ENCODE measurements around the gene S100A13. TPM values are rescaled to one million over a fixed set of nuclear protein-coding genes. Genes with fewer than 3 reads are reported as not detected.
"Not testable (repeated sequence)": the region's sequence is repeated elsewhere in the genome, so short reads cannot be mapped to it uniquely, and the experiment has no call there.

Gene S100A13
- total RNA-seq, 1 experiment from 2014 or later: 55.0 TPM

- Histone ChIP-seq H3K27ac (ENCODE audit: insufficient read length, low read depth, low read length) (no peak overlapping the region), H3K9me3 (ENCODE audit: control insufficient read depth, low read depth, low read length) (no peaks in the 10 kb centered on the region), H2AFZ (ENCODE audit: low read length) (no peak overlapping the region), H3K9ac (ENCODE audit: extremely low read depth, insufficient read length, low read length) (no peak overlapping the region), H2AK5ac (ENCODE audit: insufficient read length, low read length) (no peak overlapping the region), H3K79me1 (ENCODE audit: insufficient read depth, low read depth, low read length, poor library complexity, severe bottlenecking) (no peaks in the 10 kb centered on the region), H2BK5ac (ENCODE audit: insufficient read length, low read length) (no peak overlapping the region), H3K4ac (ENCODE audit: low read depth, low read length) (no peak overlapping the region), H2BK15ac (ENCODE audit: low read depth, low read length) (no peak overlapping the region), H4K20me1 (ENCODE audit: control insufficient read depth, insufficient read depth, insufficient read length) (no peaks in the 10 kb centered on the region), H4K5ac (ENCODE audit: insufficient read length, low read depth, low read length) (no peak overlapping the region), H3K27me3 (ENCODE audit: insufficient read depth, low read length) (no peaks in the 10 kb centered on the region), H3K23ac (ENCODE audit: insufficient read length, low read depth, low read length) (no peak overlapping the region), H4K91ac (ENCODE audit: insufficient read length, low read depth, low read length) (no peak overlapping the region), H3K23me2 (ENCODE audit: insufficient read length, low read depth, low read length, poor library complexity, severe bottlenecking) (no peaks in the 10 kb centered on the region), H2BK20ac (ENCODE audit: low read depth, low read length, poor library complexity, severe bottlenecking) (no peak overlapping the region), H3K14ac (ENCODE audit: insufficient read depth, low read length) (no peak overlapping the region), H3K79me2 (ENCODE audit: insufficient read depth, low read length) (no peaks in the 10 kb centered on the region), H3K18ac (ENCODE audit: insufficient read length, low read depth, low read length) (no peak overlapping the region), H4K8ac (replicated peaks; ENCODE audit: insufficient read length, low read depth, low read length) (no peak overlapping the region), H3K4me2 (ENCODE audit: insufficient read depth, insufficient read length, low read length) (no peak overlapping the region), H3K56ac (ENCODE audit: insufficient read length, low read depth, low read length) (no peak overlapping the region), H2BK12ac (ENCODE audit: insufficient read length, low read depth, low read length) (no peak overlapping the region), H2BK120ac (ENCODE audit: low read depth, low read length, poor library complexity, severe bottlenecking) (no peak overlapping the region), H3T11ph (ENCODE audit: low read length) (no peak overlapping the region), H3K4me1 (ENCODE audit: insufficient read depth, low read length) (no peaks in the 10 kb centered on the region)
- H3K9me3 Mint-ChIP-seq: peaks cover 12 to 15% of the 10 kb centered on the region in 2 experiments; a peak in 4 of 5 replicates
- H3K36me3 Mint-ChIP-seq (ENCODE audit: insufficient read depth in 1 of 3, low read depth in 3 of 3): peaks cover 0 to 6% (median 0%) of the 10 kb centered on the region in 3 experiments; a peak in 2 of 7 replicates
- DNase-seq: no peak
- H3K27ac Mint-ChIP-seq: no peak overlapping the region; a peak in 1 of 7 replicates
- no peaks in the 10 kb centered on the region for H3K27me3 Mint-ChIP-seq (ENCODE audit: low read depth)
- no peak overlapping the region; a peak in 1 of 5 replicates for H3K4me3 Mint-ChIP-seq
- WGBS (ENCODE audit: extremely low coverage, insufficient read length, low lambda C conversion rate): no CpG with 5 or more reads among the region's 4 CpGs
- peaks cover 17 to 22% of the 10 kb centered on the region in 2 experiments for H3K4me1 Mint-ChIP-seq
- TF ChIP-seq CTCF (conservative IDR thresholded peaks at IDR 0.05): no peak
Measured at GRCh38 chr1:153577138-153577537, 50.2 kb downstream of the S100A13 start.

- H3K27ac ChIP-seq (ENCODE audit: insufficient read length, low read depth, low read length); H3K56ac ChIP-seq (ENCODE audit: insufficient read length, low read depth, low read length); H4K20me1 ChIP-seq (ENCODE audit: control insufficient read depth, insufficient read depth, insufficient read length); H3K23ac ChIP-seq (ENCODE audit: insufficient read length, low read depth, low read length); H3K36me3 Mint-ChIP-seq (ENCODE audit: insufficient read depth in 1 of 3, low read depth in 3 of 3); H3K27ac Mint-ChIP-seq; H2BK120ac ChIP-seq (ENCODE audit: low read depth, low read length, poor library complexity, severe bottlenecking); H3K4ac ChIP-seq (ENCODE audit: low read depth, low read length); H2BK12ac ChIP-seq (ENCODE audit: insufficient read length, low read depth, low read length); H3K27me3 ChIP-seq (ENCODE audit: insufficient read depth, low read length); H4K8ac ChIP-seq (replicated peaks; ENCODE audit: insufficient read length, low read depth, low read length); H3K4me1 ChIP-seq (ENCODE audit: insufficient read depth, low read length); H4K91ac ChIP-seq (ENCODE audit: insufficient read length, low read depth, low read length); DNase-seq; H2BK5ac ChIP-seq (ENCODE audit: insufficient read length, low read length); H3T11ph ChIP-seq (ENCODE audit: low read length); H3K9ac ChIP-seq (ENCODE audit: extremely low read depth, insufficient read length, low read length); H3K14ac ChIP-seq (ENCODE audit: insufficient read depth, low read length); H2AFZ ChIP-seq (ENCODE audit: low read length); H2BK20ac ChIP-seq (ENCODE audit: low read depth, low read length, poor library complexity, severe bottlenecking); H4K5ac ChIP-seq (ENCODE audit: insufficient read length, low read depth, low read length); H3K18ac ChIP-seq (ENCODE audit: insufficient read length, low read depth, low read length); H3K9me3 ChIP-seq (ENCODE audit: control insufficient read depth, low read depth, low read length); H3K4me3 Mint-ChIP-seq; H3K79me1 ChIP-seq (ENCODE audit: insufficient read depth, low read depth, low read length, poor library complexity, severe bottlenecking); H2AK5ac ChIP-seq (ENCODE audit: insufficient read length, low read length); H3K4me2 ChIP-seq (ENCODE audit: insufficient read depth, insufficient read length, low read length); H3K79me2 ChIP-seq (ENCODE audit: insufficient read depth, low read length); H3K23me2 ChIP-seq (ENCODE audit: insufficient read length, low read depth, low read length, poor library complexity, severe bottlenecking); H2BK15ac ChIP-seq (ENCODE audit: low read depth, low read length); H3K27me3 Mint-ChIP-seq (ENCODE audit: low read depth): not testable (repeated sequence)
- WGBS (ENCODE audit: extremely low coverage, insufficient read length, low lambda C conversion rate): no CpG with 5 or more reads among the region's 10 CpGs
- Mint-ChIP-seq H3K4me1 (peaks cover 17 to 22% of the 10 kb centered on the region in 2 experiments), H3K9me3 (peaks cover 12 to 15% of the 10 kb centered on the region in 2 experiments; a peak in 4 of 5 replicates)
Measured at GRCh38 chr1:153575497-153575896, 51.8 kb downstream of the S100A13 start.

Measured in H9 (cell line).